Measurements from ENCODE around the gene QKI. TPM values are rescaled to one million over a fixed set of nuclear protein-coding genes. Genes with fewer than 3 reads are reported as not detected.
A peak's percentile ranks its signal among the peaks of the same experiment; 100 is the strongest.

The QKI gene
- total RNA-seq, 1 experiment from 2014 or later, result 64.3 TPM

GRCh38 chr6:163554663-163555062, 140.1 kb downstream of the QKI start:
- POLR2A ChIA-PET (ENCODE audit: unreplicated experiment), result no interaction called here
- BruUV-seq (replicated peaks), result no TSS peak
- no peaks in the 10 kb centered on the region for H3K9me3 ChIP-seq (ENCODE audit: low read length)
- no peaks in the 10 kb centered on the region for H3K9me2 ChIP-seq (replicated peaks; ENCODE audit: low read length)
- H3K27me3 ChIP-seq (ENCODE audit: low read length), result no peaks in the 10 kb centered on the region
- CTCF ChIA-PET, result no interaction called here
- H4K20me1 ChIP-seq (ENCODE audit: low read length), result no peaks in the 10 kb centered on the region
- ATAC-seq, result peak; percentile 45
- intact Hi-C loops (cut with micrococcal nuclease), result loop anchor here (5.0 kb wide), 1 partner anchor 127 kb away; no protein-coding TSS in a partner anchor
- H3F3A ChIP-seq (ENCODE audit: low read length, unreplicated experiment), result no peaks in the 10 kb centered on the region
- H3K36me3 ChIP-seq (ENCODE audit: low read depth, low read length), result no peaks in the 10 kb centered on the region
- peaks cover 32% of the 10 kb centered on the region for H3K79me2 ChIP-seq (ENCODE audit: low read length)
- no peak overlapping the region for H3K27ac ChIP-seq (ENCODE audit: low read length)
- peak; percentile 60 for DNase-seq
- TF ChIP-seq EZH2 (IDR thresholded peaks at IDR 0.05; ENCODE audit: low read length, unreplicated experiment), result no peak
- peak; percentile 75 for TF ChIP-seq CTCF (conservative IDR thresholded peaks at IDR 0.05; ENCODE audit: low read depth, low read length)
- no peaks in the 10 kb centered on the region for H3K4me1 ChIP-seq (ENCODE audit: insufficient read depth, low read length)
- no peak overlapping the region for H3K9ac ChIP-seq (ENCODE audit: low read length)
- no peak overlapping the region for H3K4me2 ChIP-seq (ENCODE audit: low read length)
- no peak overlapping the region for H2AFZ ChIP-seq (ENCODE audit: low read length)
- no peak overlapping the region for H3K4me3 ChIP-seq (ENCODE audit: low read length)

GRCh38 chr6:163559661-163560060, 145.1 kb downstream of the QKI start:
- Histone ChIP-seq H3K27ac (ENCODE audit: low read length) (no peak overlapping the region), H3K4me1 (ENCODE audit: insufficient read depth, low read length) (no peaks in the 10 kb centered on the region), H3K9me3 (ENCODE audit: low read length) (no peaks in the 10 kb centered on the region), H3K79me2 (ENCODE audit: low read length) (peaks cover 28% of the 10 kb centered on the region), H4K20me1 (ENCODE audit: low read length) (no peaks in the 10 kb centered on the region), H3F3A (ENCODE audit: low read length, unreplicated experiment) (no peaks in the 10 kb centered on the region), H3K9me2 (replicated peaks; ENCODE audit: low read length) (no peaks in the 10 kb centered on the region), H3K4me3 (ENCODE audit: low read length) (no peak overlapping the region), H3K27me3 (ENCODE audit: low read length) (no peaks in the 10 kb centered on the region), H2AFZ (ENCODE audit: low read length) (no peak overlapping the region), H3K9ac (ENCODE audit: low read length) (no peak overlapping the region), H3K4me2 (ENCODE audit: low read length) (no peak overlapping the region), H3K36me3 (ENCODE audit: low read depth, low read length) (peaks cover 17% of the 10 kb centered on the region; the same call in 1 of the 2 replicates)
- ATAC-seq, result no peak
- no TSS peak for BruUV-seq (replicated peaks)
- ChIA-PET CTCF (no interaction called here), POLR2A (ENCODE audit: unreplicated experiment) (no interaction called here)
- intact Hi-C loops (cut with micrococcal nuclease), result no loop called here
- DNase-seq, result no peak
- TF ChIP-seq EZH2phosphoT487 (IDR thresholded peaks at IDR 0.05; ENCODE audit: borderline replicate concordance, low read length), result no peak
- no peak for TF ChIP-seq CTCF (conservative IDR thresholded peaks at IDR 0.05; ENCODE audit: low read depth, low read length)
- TF ChIP-seq EZH2 (IDR thresholded peaks at IDR 0.05; ENCODE audit: low read length, unreplicated experiment), result no peak

GRCh38 chr6:163563318-163563717, 148.8 kb downstream of the QKI start:
- POLR2A ChIA-PET (ENCODE audit: unreplicated experiment), result no interaction called here
- no peaks in the 10 kb centered on the region for H3K27me3 ChIP-seq (ENCODE audit: low read length)
- no peaks in the 10 kb centered on the region for H3K9me2 ChIP-seq (replicated peaks; ENCODE audit: low read length)
- H2AFZ ChIP-seq (ENCODE audit: low read length), result no peak overlapping the region
- H4K20me1 ChIP-seq (ENCODE audit: low read length), result no peaks in the 10 kb centered on the region
- H3K27ac ChIP-seq (ENCODE audit: low read length), result no peak overlapping the region
- ATAC-seq, result no peak
- CTCF ChIA-PET, result no interaction called here
- no TSS peak for BruUV-seq (replicated peaks)
- TF ChIP-seq CTCF (conservative IDR thresholded peaks at IDR 0.05; ENCODE audit: low read depth, low read length) (no peak), EZH2phosphoT487 (IDR thresholded peaks at IDR 0.05; ENCODE audit: borderline replicate concordance, low read length) (no peak), EZH2 (IDR thresholded peaks at IDR 0.05; ENCODE audit: low read length, unreplicated experiment) (no peak)
- intact Hi-C loops (cut with micrococcal nuclease), result no loop called here
- peaks cover 24% of the 10 kb centered on the region; the same call in 1 of the 2 replicates for H3K36me3 ChIP-seq (ENCODE audit: low read depth, low read length)
- H3K4me1 ChIP-seq (ENCODE audit: insufficient read depth, low read length), result no peaks in the 10 kb centered on the region
- H3K4me3 ChIP-seq (ENCODE audit: low read length), result no peak overlapping the region
- H3K4me2 ChIP-seq (ENCODE audit: low read length), result no peak overlapping the region
- H3K9me3 ChIP-seq (ENCODE audit: low read length), result no peaks in the 10 kb centered on the region
- H3K9ac ChIP-seq (ENCODE audit: low read length), result no peak overlapping the region
- no peak for DNase-seq
- H3K79me2 ChIP-seq (ENCODE audit: low read length), result peaks cover 8% of the 10 kb centered on the region; the same call in 1 of the 2 replicates
- H3F3A ChIP-seq (ENCODE audit: low read length, unreplicated experiment), result no peaks in the 10 kb centered on the region

Data from PC-3 (cell line).